HepG2 (cell line): Measurements from ENCODE around the gene QRICH2. TPM values are rescaled to one million over a fixed set of nuclear protein-coding genes. Genes with fewer than 3 reads are reported as not detected.
A peak's percentile ranks its signal among the peaks of the same experiment; 100 is the strongest.

Experiments used
- CBX5 ChIP-seq: sonication (generic); formaldehyde crosslinking; IDR thresholded peaks from 2 replicates; pipeline ENCODE4 v1.4.0; 2020; ENCODE audit warnings: missing genetic modification reagents, borderline replicate concordance
- DR1 ChIP-seq: sonication (generic); formaldehyde crosslinking; IDR thresholded peaks from 2 replicates; pipeline ENCODE4 v1.8.0; 2021; ENCODE audit warnings: mild to moderate bottlenecking, missing genetic modification reagents, inconsistent platforms
- ELF1 ChIP-seq: sonication (generic); formaldehyde crosslinking; IDR thresholded peaks from 2 replicates; pipeline ENCODE4 v1.4.0; 2020; ENCODE audit warnings: missing genetic modification reagents
- HNRNPLL ChIP-seq: fragments of 200-400 bp; formaldehyde crosslinking; IDR thresholded peaks from 2 replicates; pipeline ENCODE4 v1.6.1; 2017; ENCODE audit warnings: mild to moderate bottlenecking, low read depth, low read length; ENCODE audit not compliant: poor library complexity, severe bottlenecking
- HOXA5 ChIP-seq: sonication (generic); formaldehyde crosslinking; IDR thresholded peaks from 2 replicates; pipeline ENCODE4 v1.4.0; 2020; ENCODE audit warnings: missing genetic modification reagents
- RAD51 ChIP-seq: fragments of 450-650 bp; IDR thresholded peaks from 2 replicates; pipeline ENCODE4 v1.6.1; 2016; ENCODE audit warnings: borderline replicate concordance
- RXRA ChIP-seq: sonication (generic); formaldehyde crosslinking; IDR thresholded peaks from 2 replicates; pipeline ENCODE4 v1.5.1; 2020; ENCODE audit warnings: missing genetic modification reagents
- SNRNP70 ChIP-seq: fragments of 200-400 bp; formaldehyde crosslinking; IDR thresholded peaks from 2 replicates; pipeline ENCODE4 v1.6.1; 2017; ENCODE audit warnings: mild to moderate bottlenecking, low read depth, low read length, moderate library complexity
- SRSF9 ChIP-seq: fragments of 200-400 bp; formaldehyde crosslinking; IDR thresholded peaks from 2 replicates; pipeline ENCODE4 v1.6.1; 2018; ENCODE audit warnings: borderline replicate concordance, mild to moderate bottlenecking, low read depth, low read length; ENCODE audit not compliant: insufficient read depth, poor library complexity, severe bottlenecking
- TRIM24 ChIP-seq: sonication (generic); formaldehyde crosslinking; IDR thresholded peaks from 2 replicates; pipeline ENCODE4 v1.8.0; 2022; ENCODE audit warnings: mild to moderate bottlenecking, missing genetic modification reagents
- ZNF562 ChIP-seq: sonication (generic); formaldehyde crosslinking; IDR thresholded peaks from 2 replicates; pipeline ENCODE4 v1.8.0; 2022; ENCODE audit warnings: missing genetic modification reagents, borderline replicate concordance
- ZNF589 ChIP-seq: sonication (generic); formaldehyde crosslinking; conservative IDR thresholded peaks from 2 replicates; pipeline ENCODE4 v1.8.0; 2022; ENCODE audit warnings: mild to moderate bottlenecking, moderate library complexity, missing genetic modification reagents
- ZNF678 ChIP-seq: sonication (generic); formaldehyde crosslinking; IDR thresholded peaks from 2 replicates; pipeline ENCODE4 v1.4.0; 2020; ENCODE audit warnings: mild to moderate bottlenecking, missing genetic modification reagents
- ZSCAN21 ChIP-seq: sonication (generic); formaldehyde crosslinking; IDR thresholded peaks from 2 replicates; pipeline ENCODE4 v1.8.0; 2022; ENCODE audit warnings: mild to moderate bottlenecking, missing genetic modification reagents, moderate library complexity, borderline replicate concordance
- polyA plus RNA-seq, 8 experiments: library from polyadenylated mRNA; depleted of rRNA in 3 of 8; stranded (reverse) in 7 of 8; unstranded in 1 of 8; fragments of >200 nt; fragmentation: Illumina TruSeq in 4 of 8; extraction: Trizol in 4 of 8; gene quantifications; 2 replicates each; pipeline versions ENCODE4 v1.2.1 to v1.2.3, GENCODE V29; 2011 to 2016; ENCODE audit warnings: low read depth in 4 of 8, missing spikeins in 1 of 8, mixed read lengths in 1 of 8; ENCODE audit not compliant: insufficient read depth in 1 of 8
- total RNA-seq, 5 experiments: library from RNA; depleted of rRNA; stranded (reverse); fragments of >200 nt; fragmentation: Illumina TruSeq; extraction: Trizol; gene quantifications; 2 replicates each; pipeline ENCODE4 v1.2.3, GENCODE V29; 2016; ENCODE audit warnings: low read depth in 1 of 5
- TF ChIP-seq, protein P1 (sequence below): IDR thresholded peaks from 2 replicates; pipeline ENCODE4 v1.6.1; 2012; ENCODE audit warnings: inconsistent platforms
- TF ChIP-seq, protein P2 (sequence below): sonication (generic); formaldehyde crosslinking; IDR thresholded peaks from 2 replicates; pipeline ENCODE4 v1.4.0; 2020; ENCODE audit warnings: missing genetic modification reagents, borderline replicate concordance
- TF ChIP-seq, protein P3 (sequence below): IDR thresholded peaks from 2 replicates; pipeline ENCODE4 v1.6.1; 2016; ENCODE audit warnings: missing compliant biosample characterization, missing genetic modification reagents, borderline replicate concordance
- TF ChIP-seq, protein P4 (sequence below), 2 experiments: sonication (generic) in 1 of 2; formaldehyde crosslinking in 1 of 2; IDR thresholded peaks; 2 replicates each; pipeline versions ENCODE4 v1.5.1 to v1.6.1; 2011 to 2020; ENCODE audit warnings: borderline replicate concordance in 1 of 2, low read depth in 1 of 2, low read length in 1 of 2, mild to moderate bottlenecking in 1 of 2, missing genetic modification reagents in 1 of 2, moderate library complexity in 1 of 2
- TF ChIP-seq, protein P5 (sequence below): sonication (generic); formaldehyde crosslinking; IDR thresholded peaks from 2 replicates; pipeline ENCODE4 v1.4.0; 2020; ENCODE audit warnings: missing genetic modification reagents
- TF ChIP-seq, protein P6 (sequence below): sonication (generic); formaldehyde crosslinking; IDR thresholded peaks from 2 replicates; pipeline ENCODE4 v1.5.1; 2020; ENCODE audit warnings: mild to moderate bottlenecking, missing genetic modification reagents, moderate library complexity

Gene QRICH2
- total and polyA plus RNA-seq, 2 of the 13 experiments (the other 11 are each of a cell fraction or from before 2014, with no cell fraction given), result 3.7 to 5.7 TPM

DNA sequence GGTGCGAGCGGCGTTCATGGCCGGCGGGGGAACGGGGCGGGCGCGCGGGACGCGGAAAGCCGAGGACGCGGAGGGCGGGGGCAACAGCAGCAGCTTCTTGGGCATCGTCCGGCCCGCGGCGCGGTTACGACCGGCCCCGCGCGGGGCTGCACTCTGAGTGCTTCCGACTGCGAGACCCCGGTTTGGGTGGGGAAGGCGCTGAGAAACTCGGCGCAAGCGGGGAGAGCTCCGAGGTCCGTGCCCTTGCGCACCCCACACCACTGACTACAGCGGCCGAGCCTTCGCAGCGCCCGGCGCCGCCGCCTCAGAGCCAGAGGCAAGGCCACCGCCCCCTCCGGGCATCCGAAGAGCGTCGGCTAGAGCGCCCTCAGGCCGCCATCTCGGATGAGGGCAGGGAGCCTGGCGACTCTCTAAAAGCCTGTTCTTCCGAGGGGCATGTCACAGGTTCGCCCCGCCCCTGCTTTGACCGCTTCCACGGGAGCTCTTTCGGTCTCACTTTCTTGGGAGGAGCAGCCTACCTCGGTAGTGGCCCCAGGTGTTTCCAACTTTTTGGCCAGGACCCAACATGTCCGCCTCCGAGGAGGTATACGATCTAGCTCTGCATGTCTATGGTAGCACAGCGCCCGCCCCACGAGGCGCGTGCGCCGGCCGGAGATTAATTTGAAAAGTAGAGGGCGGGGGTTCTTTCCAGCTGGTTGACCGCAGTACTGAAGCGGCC lies 45.7 kb upstream of the QRICH2 start, which contains the start of gene PRPSAP1 (continued):
- TF ChIP-seq DR1, result peak; percentile 87
- TF ChIP-seq SNRNP70, result no peak
- TF ChIP-seq, protein P1, sequence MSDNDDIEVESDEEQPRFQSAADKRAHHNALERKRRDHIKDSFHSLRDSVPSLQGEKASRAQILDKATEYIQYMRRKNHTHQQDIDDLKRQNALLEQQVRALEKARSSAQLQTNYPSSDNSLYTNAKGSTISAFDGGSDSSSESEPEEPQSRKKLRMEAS, result peak; percentile 68
- TF ChIP-seq, protein P2, sequence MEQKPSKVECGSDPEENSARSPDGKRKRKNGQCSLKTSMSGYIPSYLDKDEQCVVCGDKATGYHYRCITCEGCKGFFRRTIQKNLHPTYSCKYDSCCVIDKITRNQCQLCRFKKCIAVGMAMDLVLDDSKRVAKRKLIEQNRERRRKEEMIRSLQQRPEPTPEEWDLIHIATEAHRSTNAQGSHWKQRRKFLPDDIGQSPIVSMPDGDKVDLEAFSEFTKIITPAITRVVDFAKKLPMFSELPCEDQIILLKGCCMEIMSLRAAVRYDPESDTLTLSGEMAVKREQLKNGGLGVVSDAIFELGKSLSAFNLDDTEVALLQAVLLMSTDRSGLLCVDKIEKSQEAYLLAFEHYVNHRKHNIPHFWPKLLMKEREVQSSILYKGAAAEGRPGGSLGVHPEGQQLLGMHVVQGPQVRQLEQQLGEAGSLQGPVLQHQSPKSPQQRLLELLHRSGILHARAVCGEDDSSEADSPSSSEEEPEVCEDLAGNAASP (CRISPR knock-in tag), result peak; percentile 70
- TF ChIP-seq, protein P3, sequence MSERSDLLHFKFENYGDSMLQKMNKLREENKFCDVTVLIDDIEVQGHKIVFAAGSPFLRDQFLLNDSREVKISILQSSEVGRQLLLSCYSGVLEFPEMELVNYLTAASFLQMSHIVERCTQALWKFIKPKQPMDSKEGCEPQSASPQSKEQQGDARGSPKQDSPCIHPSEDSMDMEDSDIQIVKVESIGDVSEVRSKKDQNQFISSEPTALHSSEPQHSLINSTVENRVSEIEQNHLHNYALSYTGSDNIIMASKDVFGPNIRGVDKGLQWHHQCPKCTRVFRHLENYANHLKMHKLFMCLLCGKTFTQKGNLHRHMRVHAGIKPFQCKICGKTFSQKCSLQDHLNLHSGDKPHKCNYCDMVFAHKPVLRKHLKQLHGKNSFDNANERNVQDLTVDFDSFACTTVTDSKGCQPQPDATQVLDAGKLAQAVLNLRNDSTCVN (CRISPR knock-in tag), result peak; percentile 76
- TF ChIP-seq ZSCAN21 (CRISPR knock-in tag), result peak; percentile 94
- TF ChIP-seq ELF1 (CRISPR knock-in tag), result peak; percentile 83
- TF ChIP-seq ZNF562 (CRISPR knock-in tag), result no peak
- no peak for TF ChIP-seq TRIM24 (CRISPR knock-in tag)
- no peak for TF ChIP-seq SRSF9
- TF ChIP-seq, protein P4, sequence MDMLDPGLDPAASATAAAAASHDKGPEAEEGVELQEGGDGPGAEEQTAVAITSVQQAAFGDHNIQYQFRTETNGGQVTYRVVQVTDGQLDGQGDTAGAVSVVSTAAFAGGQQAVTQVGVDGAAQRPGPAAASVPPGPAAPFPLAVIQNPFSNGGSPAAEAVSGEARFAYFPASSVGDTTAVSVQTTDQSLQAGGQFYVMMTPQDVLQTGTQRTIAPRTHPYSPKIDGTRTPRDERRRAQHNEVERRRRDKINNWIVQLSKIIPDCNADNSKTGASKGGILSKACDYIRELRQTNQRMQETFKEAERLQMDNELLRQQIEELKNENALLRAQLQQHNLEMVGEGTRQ (IDR thresholded peaks at IDR 0.05; ENCODE audit: low read depth, low read length), result no peak
- TF ChIP-seq, protein P4 (CRISPR knock-in tag; IDR thresholded peaks at IDR 0.05; ENCODE audit: borderline replicate concordance), result no peak
- no peak; the same call in none of the 2 replicates for TF ChIP-seq HOXA5 (CRISPR knock-in tag)
- TF ChIP-seq HNRNPLL, result peak; percentile 85
- no peak for TF ChIP-seq RAD51
- TF ChIP-seq RXRA (CRISPR knock-in tag), result peak; percentile 85; the same call in 1 of the 2 replicates
- TF ChIP-seq, protein P5, sequence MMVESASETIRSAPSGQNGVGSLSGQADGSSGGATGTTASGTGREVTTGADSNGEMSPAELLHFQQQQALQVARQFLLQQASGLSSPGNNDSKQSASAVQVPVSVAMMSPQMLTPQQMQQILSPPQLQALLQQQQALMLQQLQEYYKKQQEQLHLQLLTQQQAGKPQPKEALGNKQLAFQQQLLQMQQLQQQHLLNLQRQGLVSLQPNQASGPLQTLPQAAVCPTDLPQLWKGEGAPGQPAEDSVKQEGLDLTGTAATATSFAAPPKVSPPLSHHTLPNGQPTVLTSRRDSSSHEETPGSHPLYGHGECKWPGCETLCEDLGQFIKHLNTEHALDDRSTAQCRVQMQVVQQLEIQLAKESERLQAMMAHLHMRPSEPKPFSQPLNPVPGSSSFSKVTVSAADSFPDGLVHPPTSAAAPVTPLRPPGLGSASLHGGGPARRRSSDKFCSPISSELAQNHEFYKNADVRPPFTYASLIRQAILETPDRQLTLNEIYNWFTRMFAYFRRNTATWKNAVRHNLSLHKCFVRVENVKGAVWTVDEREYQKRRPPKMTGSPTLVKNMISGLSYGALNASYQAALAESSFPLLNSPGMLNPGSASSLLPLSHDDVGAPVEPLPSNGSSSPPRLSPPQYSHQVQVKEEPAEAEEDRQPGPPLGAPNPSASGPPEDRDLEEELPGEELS, result peak; percentile 80; the same call in 1 of the 2 replicates
- TF ChIP-seq ZNF678 (CRISPR knock-in tag), result peak; percentile 81; the same call in 1 of the 2 replicates
- peak; percentile 59 for TF ChIP-seq ZNF589 (CRISPR knock-in tag)
- TF ChIP-seq, protein P6, sequence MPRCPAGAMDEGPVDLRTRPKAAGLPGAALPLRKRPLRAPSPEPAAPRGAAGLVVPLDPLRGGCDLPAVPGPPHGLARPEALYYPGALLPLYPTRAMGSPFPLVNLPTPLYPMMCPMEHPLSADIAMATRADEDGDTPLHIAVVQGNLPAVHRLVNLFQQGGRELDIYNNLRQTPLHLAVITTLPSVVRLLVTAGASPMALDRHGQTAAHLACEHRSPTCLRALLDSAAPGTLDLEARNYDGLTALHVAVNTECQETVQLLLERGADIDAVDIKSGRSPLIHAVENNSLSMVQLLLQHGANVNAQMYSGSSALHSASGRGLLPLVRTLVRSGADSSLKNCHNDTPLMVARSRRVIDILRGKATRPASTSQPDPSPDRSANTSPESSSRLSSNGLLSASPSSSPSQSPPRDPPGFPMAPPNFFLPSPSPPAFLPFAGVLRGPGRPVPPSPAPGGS, result peak; percentile 91; the same call in 1 of the 2 replicates
- TF ChIP-seq CBX5 (CRISPR knock-in tag), result peak; percentile 70
